Ishikawa (cell line): ENCODE data around the gene CLK4.

Experiments
- CEBPB ChIP-seq: IDR thresholded peaks from 2 replicates; pipeline ENCODE4 v1.6.1; 2012
- CREB1 ChIP-seq: IDR thresholded peaks from 2 replicates; pipeline ENCODE4 v1.6.1; 2012; ENCODE audit warnings: low read depth
- EGR1 ChIP-seq: IDR thresholded peaks from 2 replicates; pipeline ENCODE4 v1.6.1; 2012
- EP300 ChIP-seq: IDR thresholded peaks from 2 replicates; pipeline ENCODE4 v1.6.1; 2012; ENCODE audit warnings: borderline replicate concordance
- FOXM1 ChIP-seq: IDR thresholded peaks from 2 replicates; pipeline ENCODE4 v1.6.1; 2012; ENCODE audit warnings: low read depth, borderline replicate concordance
- MAX ChIP-seq: IDR thresholded peaks from 2 replicates; pipeline ENCODE4 v1.6.1; 2012
- NFIC ChIP-seq: IDR thresholded peaks from 2 replicates; pipeline ENCODE4 v1.6.1; 2012
- RAD21 ChIP-seq: IDR thresholded peaks from 2 replicates; pipeline ENCODE4 v1.6.1; 2012; ENCODE audit warnings: low read depth
- REST ChIP-seq: IDR thresholded peaks from 2 replicates; pipeline ENCODE4 v1.6.1; 2012; ENCODE audit warnings: low read depth, mild to moderate bottlenecking
- TAF1 ChIP-seq: IDR thresholded peaks from 2 replicates; pipeline ENCODE4 v1.6.1; 2012; ENCODE audit warnings: low read depth, mild to moderate bottlenecking
- TCF12 ChIP-seq: IDR thresholded peaks from 2 replicates; pipeline ENCODE4 v1.6.1; 2012; ENCODE audit warnings: low read depth
- TEAD4 ChIP-seq: IDR thresholded peaks from 2 replicates; pipeline ENCODE4 v1.6.1; 2012
- YY1 ChIP-seq: IDR thresholded peaks from 2 replicates; pipeline ENCODE4 v1.6.1; 2012; ENCODE audit warnings: low read depth
- ZBTB7A ChIP-seq: IDR thresholded peaks from 2 replicates; pipeline ENCODE4 v1.6.1; 2012; ENCODE audit warnings: low read depth
- TF ChIP-seq, protein P1 (sequence below): IDR thresholded peaks from 2 replicates; pipeline ENCODE4 v1.6.1; 2012

The CLK4 gene

DNA sequence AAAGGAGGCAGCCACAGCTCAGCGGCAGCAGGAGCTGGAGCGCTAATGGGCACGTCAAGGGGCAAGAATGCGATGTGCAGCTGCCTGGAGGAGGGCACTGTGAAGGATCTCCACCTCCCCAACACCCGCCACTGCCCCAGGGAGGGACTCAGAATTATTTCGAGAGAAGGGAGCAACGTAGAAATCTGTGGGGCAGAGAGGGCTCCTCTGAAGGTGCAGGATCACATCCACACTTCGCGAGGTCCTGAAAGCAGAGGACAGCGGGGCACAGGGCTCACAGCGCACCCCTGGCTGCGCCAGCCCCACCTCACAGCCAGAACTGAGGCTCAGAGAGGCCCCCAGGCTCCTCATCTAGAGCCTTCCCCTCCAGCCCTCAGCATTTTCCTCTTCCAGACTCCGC is 44.6 kb downstream of the CLK4 start:
- TF ChIP-seq, protein P1, sequence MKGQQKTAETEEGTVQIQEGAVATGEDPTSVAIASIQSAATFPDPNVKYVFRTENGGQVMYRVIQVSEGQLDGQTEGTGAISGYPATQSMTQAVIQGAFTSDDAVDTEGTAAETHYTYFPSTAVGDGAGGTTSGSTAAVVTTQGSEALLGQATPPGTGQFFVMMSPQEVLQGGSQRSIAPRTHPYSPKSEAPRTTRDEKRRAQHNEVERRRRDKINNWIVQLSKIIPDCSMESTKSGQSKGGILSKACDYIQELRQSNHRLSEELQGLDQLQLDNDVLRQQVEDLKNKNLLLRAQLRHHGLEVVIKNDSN: no peak
- TF ChIP-seq CEBPB (no peak), EGR1 (no peak), FOXM1 (no peak), CREB1 (no peak), TCF12 (no peak), REST (no peak), MAX (no peak), TEAD4 (no peak), ZBTB7A (no peak), NFIC (no peak), TAF1 (no peak)

DNA sequence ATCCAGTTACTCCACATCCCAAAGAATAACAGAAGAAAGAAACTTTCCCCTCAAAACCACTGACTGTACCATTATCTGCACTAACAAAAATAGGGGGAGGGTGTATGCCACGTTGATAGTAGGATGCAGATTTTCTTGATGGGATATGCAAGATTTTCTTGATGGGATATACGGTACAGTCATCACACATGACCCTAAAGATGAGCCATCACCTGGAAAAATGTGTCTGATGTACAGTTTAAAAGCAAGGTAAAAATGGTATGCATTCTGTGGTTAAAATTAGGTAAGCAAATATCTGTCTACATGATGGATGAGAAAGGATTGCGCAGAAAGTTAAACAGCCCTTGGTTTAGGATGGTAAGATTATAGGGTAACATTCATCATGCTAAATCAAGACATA is 45.2 kb downstream of the CLK4 start:
- no peak for TF ChIP-seq FOXM1
- TF ChIP-seq RAD21: no peak
- no peak for TF ChIP-seq NFIC
- no peak for TF ChIP-seq MAX
- no peak for TF ChIP-seq TCF12
- TF ChIP-seq TAF1: no peak
- no peak for TF ChIP-seq EGR1
- TF ChIP-seq, protein P1: no peak
- TF ChIP-seq ZBTB7A: no peak

DNA sequence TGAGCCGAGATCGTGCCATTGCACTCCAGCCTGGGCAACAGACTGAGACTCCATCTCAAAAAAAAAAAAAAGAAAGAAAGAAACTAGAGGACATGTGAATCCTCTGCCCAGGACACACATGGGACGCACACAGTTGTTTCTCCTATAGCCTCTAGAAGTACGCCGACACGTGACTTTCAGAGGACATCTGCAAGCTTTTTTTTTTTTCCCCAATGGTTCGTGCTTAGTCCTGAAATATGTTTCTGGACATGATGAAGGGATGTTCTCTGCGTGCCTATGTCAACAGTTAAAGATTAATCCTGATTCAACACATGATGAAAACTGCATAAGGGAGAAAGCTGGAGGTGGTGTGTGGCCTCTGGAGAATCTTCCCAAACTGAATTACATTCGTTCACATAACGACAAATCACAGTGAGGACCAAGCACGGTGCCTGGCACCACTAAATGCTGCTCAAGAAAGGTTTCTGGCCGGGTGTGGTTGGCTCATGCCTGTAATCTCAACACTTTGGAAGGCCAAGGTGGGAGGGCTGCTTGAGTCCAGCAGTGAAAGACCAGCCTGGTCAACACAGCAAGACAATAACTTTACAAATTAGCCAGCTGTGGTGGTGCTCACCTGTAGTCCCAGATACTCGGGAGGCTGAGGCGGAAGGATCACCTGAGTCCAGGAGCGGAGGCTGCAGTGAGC is 46.4 kb downstream of the CLK4 start:
- TF ChIP-seq REST (no peak), NFIC (no peak), EGR1 (no peak), FOXM1 (no peak), MAX (no peak), RAD21 (no peak), YY1 (no peak), ZBTB7A (no peak), TCF12 (no peak), CEBPB (no peak), EP300 (no peak), TAF1 (no peak), TEAD4 (no peak), CREB1 (no peak)
- TF ChIP-seq, protein P1: no peak

DNA sequence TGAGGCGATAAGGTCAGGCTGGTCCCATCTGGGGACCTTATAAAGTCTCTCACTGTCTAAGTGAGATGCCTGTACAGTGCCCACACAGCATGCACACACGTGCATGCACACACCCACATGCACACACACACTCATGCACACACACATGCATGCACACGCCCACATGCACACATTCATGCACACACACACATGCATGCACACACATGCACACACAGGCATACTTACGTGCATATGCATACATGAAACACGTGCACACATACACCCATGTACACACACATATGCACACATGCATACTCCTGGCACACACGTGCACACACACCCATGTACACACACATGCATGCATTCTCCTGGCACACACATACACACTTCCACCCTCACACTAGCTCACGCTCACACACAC is 48.9 kb downstream of the CLK4 start:
- no peak for TF ChIP-seq EP300
- TF ChIP-seq CREB1: no peak
- no peak for TF ChIP-seq TCF12
- no peak for TF ChIP-seq FOXM1
- TF ChIP-seq CEBPB: no peak
- no peak for TF ChIP-seq YY1
- TF ChIP-seq ZBTB7A: no peak
- TF ChIP-seq RAD21: no peak

GRCh38 chr5:178577376-178577839 is 49.4 kb downstream of the CLK4 start:
- TF ChIP-seq CEBPB (no peak), FOXM1 (no peak), NFIC (no peak), TEAD4 (no peak), MAX (no peak), RAD21 (no peak), EP300 (no peak)
